Activated CD8-positive, alpha-beta T cell treated with anti-CD3 and anti-CD28 coated beads for 36 hours (primary cell): ENCODE measurements around the gene CTDP1. TPM values are rescaled to one million over a fixed set of nuclear protein-coding genes. Genes with fewer than 3 reads are reported as not detected.

Experiments used
- ATAC-seq: fragments of 200-7000 bp; cut with Tn5 transposase; one replicate; pipeline ENCODE4 v1.10.0; 2021; ENCODE audit warnings: mild to moderate bottlenecking, moderate library complexity
- CTCF ChIA-PET: fragments of 350-600 bp; sonication (Branson Sonifier 250); formaldehyde crosslinking; loops from one replicate; lab custom pipeline; 2021; ENCODE audit warnings: antibody characterized with exemption; lab: Charles Lee
- POLR2A ChIA-PET: fragments of 350-600 bp; sonication (Branson Sonifier 250); formaldehyde crosslinking; loops from one replicate; lab custom pipeline; 2021; ENCODE audit warnings: antibody characterized with exemption; lab: Charles Lee
- DNase-seq: peaks from one replicate; pipeline ENCODE4 v3.0.0-alpha.2; 2020
- H3K27ac Mint-ChIP-seq: one replicate; pipeline ENCODE4 v1.8.0; 2021; ENCODE audit warnings: mild to moderate bottlenecking, mixed read lengths
- H3K27me3 Mint-ChIP-seq: one replicate; pipeline ENCODE4 v1.8.0; 2021; ENCODE audit warnings: mixed read lengths
- H3K36me3 Mint-ChIP-seq: one replicate; pipeline ENCODE4 v1.8.0; 2021; ENCODE audit warnings: low read depth, mixed read lengths
- H3K4me1 Mint-ChIP-seq: one replicate; pipeline ENCODE4 v1.8.0; 2021; ENCODE audit warnings: low read depth, mixed read lengths
- H3K4me3 Mint-ChIP-seq: one replicate; pipeline ENCODE4 v1.8.0; 2021; ENCODE audit warnings: mild to moderate bottlenecking, moderate library complexity, mixed read lengths
- H3K9me3 Mint-ChIP-seq: one replicate; pipeline ENCODE4 v1.8.0; 2021; ENCODE audit warnings: mixed read lengths
- CTCF ChIP-seq: fragments of 200-600 bp; IDR thresholded peaks from one replicate; pipeline ENCODE4 v1.8.0; 2022; ENCODE audit warnings: antibody characterized with exemption, mild to moderate bottlenecking
- intact Hi-C: fragments of 100-400 bp; cut with micrococcal nuclease; formaldehyde crosslinking; loops from one replicate; pipeline ENCODE4 v1.10.0; 2022
- total RNA-seq, 2 experiments: library from RNA; stranded (reverse); gene quantifications; one replicate each; pipeline ENCODE4 v1.2.3, GENCODE V29; 2021

Gene CTDP1
- total RNA-seq, 2 experiments from 2014 or later, result 54.9 to 55.6 TPM

GRCh38 chr18:79732721-79733025 lies 53.1 kb downstream of the CTDP1 start:
- Mint-ChIP-seq H3K27me3 (no peaks in the 10 kb centered on the region), H3K36me3 (peaks cover 88% of the 10 kb centered on the region), H3K4me3 (no peak overlapping the region), H3K4me1 (no peaks in the 10 kb centered on the region), H3K9me3 (peaks cover 8% of the 10 kb centered on the region), H3K27ac (no peak overlapping the region)
- no peak for TF ChIP-seq CTCF
- POLR2A ChIA-PET, result no interaction called here
- CTCF ChIA-PET, result no interaction called here
- intact Hi-C loops, result no loop called here
- ATAC-seq (no peak), DNase-seq (no peak)

- Mint-ChIP-seq H3K4me1 (no peaks in the 10 kb centered on the region), H3K36me3 (peaks cover 86% of the 10 kb centered on the region), H3K27me3 (no peaks in the 10 kb centered on the region), H3K9me3 (peaks cover 8% of the 10 kb centered on the region), H3K4me3 (no peak overlapping the region), H3K27ac (no peak overlapping the region)
- DNase-seq (no peak), ATAC-seq (no peak)
- intact Hi-C loops, result no loop called here
- CTCF ChIA-PET, result no interaction called here
- no peak for TF ChIP-seq CTCF
- POLR2A ChIA-PET, result no interaction called here
Observed at GRCh38 chr18:79733135-79733701, 53.6 kb downstream of the CTDP1 start.

GRCh38 chr18:79733986-79734770 lies 54.6 kb downstream of the CTDP1 start:
- no peaks in the 10 kb centered on the region for H3K4me1 Mint-ChIP-seq
- no peak overlapping the region for H3K4me3 Mint-ChIP-seq
- ChIA-PET CTCF (no interaction called here), POLR2A (no interaction called here)
- DNase-seq (no peak), ATAC-seq (no peak)
- peaks cover 84% of the 10 kb centered on the region for H3K36me3 Mint-ChIP-seq
- no peak overlapping the region for H3K27ac Mint-ChIP-seq
- no peak for TF ChIP-seq CTCF
- intact Hi-C loops, result no loop called here
- no peaks in the 10 kb centered on the region for H3K27me3 Mint-ChIP-seq
- peaks cover 6% of the 10 kb centered on the region for H3K9me3 Mint-ChIP-seq

- ChIA-PET POLR2A (no interaction called here), CTCF (no interaction called here)
- intact Hi-C loops, result no loop called here
- ATAC-seq (no peak), DNase-seq (no peak)
- TF ChIP-seq CTCF, result no peak
- Mint-ChIP-seq H3K36me3 (peaks cover 78% of the 10 kb centered on the region), H3K27ac (no peak overlapping the region), H3K9me3 (peaks cover 6% of the 10 kb centered on the region), H3K27me3 (no peaks in the 10 kb centered on the region), H3K4me1 (no peaks in the 10 kb centered on the region), H3K4me3 (no peak overlapping the region)
Observed at GRCh38 chr18:79735071-79735980, 55.7 kb downstream of the CTDP1 start.

GRCh38 chr18:79736230-79736629 lies 56.6 kb downstream of the CTDP1 start:
- Mint-ChIP-seq H3K36me3 (peaks cover 77% of the 10 kb centered on the region), H3K27ac (no peak overlapping the region), H3K27me3 (no peaks in the 10 kb centered on the region), H3K9me3 (peaks cover 6% of the 10 kb centered on the region), H3K4me1 (no peaks in the 10 kb centered on the region), H3K4me3 (no peak overlapping the region)
- DNase-seq, result no peak
- TF ChIP-seq CTCF, result no peak
- POLR2A ChIA-PET, result no interaction called here
- CTCF ChIA-PET, result no interaction called here
- ATAC-seq, result no peak
- intact Hi-C loops, result no loop called here
